A549 (cell line): ENCODE measurements around the gene GABARAP. TPM values are rescaled to one million over a fixed set of nuclear protein-coding genes. Genes with fewer than 3 reads are reported as not detected.
A peak's percentile ranks its signal among the peaks of the same experiment; 100 is the strongest.

Experiments used
- CBX8 ChIP-seq: fragments of 200-600 bp; sonication (generic); IDR thresholded peaks from 2 replicates; pipeline ENCODE4 v1.6.1; 2016
- CEBPB ChIP-seq, 2 experiments: fragments of >200 bp in 1 of 2; sonication (Bioruptor Twin) in 1 of 2; formaldehyde crosslinking in 1 of 2; IDR thresholded peaks; 2 replicates each; pipeline ENCODE4 v1.6.1; 2012 to 2016
- CTCF ChIP-seq: fragments of >200 bp; sonication (Bioruptor Twin); formaldehyde crosslinking; IDR thresholded peaks from 3 replicates; pipeline ENCODE4 v1.5.1; 2016
- E2F6 ChIP-seq: IDR thresholded peaks from 2 replicates; pipeline ENCODE4 v1.6.1; 2012; ENCODE audit warnings: low read depth, borderline replicate concordance
- EP300 ChIP-seq, 2 experiments: fragments of >200 bp; sonication (Bioruptor Twin); formaldehyde crosslinking; IDR thresholded peaks; 2 replicates in 1 of 2; 3 replicates in 1 of 2; pipeline ENCODE4 v1.6.1; 2016 to 2017
- FOSB ChIP-seq: fragments of 250-450 bp; sonication (Bioruptor Pico); IDR thresholded peaks from 2 replicates; pipeline ENCODE4 v1.5.0; 2020; ENCODE audit warnings: mild to moderate bottlenecking, moderate library complexity
- FOXS1 ChIP-seq: fragments of 250-450 bp; sonication (Bioruptor Pico); IDR thresholded peaks from 2 replicates; pipeline ENCODE4 v1.5.0; 2020; ENCODE audit warnings: mild to moderate bottlenecking, moderate library complexity
- GATA3 ChIP-seq: IDR thresholded peaks from 2 replicates; pipeline ENCODE4 v1.6.1; 2012; ENCODE audit warnings: borderline replicate concordance
- HES2 ChIP-seq: fragments of >200 bp; sonication (Bioruptor Twin); formaldehyde crosslinking; IDR thresholded peaks from 2 replicates; pipeline ENCODE4 v1.6.1; 2016
- HEYL ChIP-seq: fragments of 250-450 bp; sonication (Bioruptor Pico); IDR thresholded peaks from 2 replicates; pipeline ENCODE4 v1.8.0; 2021; ENCODE audit warnings: mild to moderate bottlenecking, moderate library complexity
- JUNB ChIP-seq: fragments of >200 bp; sonication (Bioruptor Twin); formaldehyde crosslinking; IDR thresholded peaks from 2 replicates; pipeline ENCODE4 v1.6.1; 2016
- KDM5A ChIP-seq: fragments of 200-600 bp; sonication (generic); IDR thresholded peaks from 2 replicates; pipeline ENCODE4 v1.6.1; 2016; ENCODE audit warnings: antibody characterized with exemption, mild to moderate bottlenecking
- MAX ChIP-seq: IDR thresholded peaks from 2 replicates; pipeline ENCODE4 v1.6.1; 2012
- MAZ ChIP-seq: fragments of 150-350 bp; IDR thresholded peaks from 2 replicates; pipeline ENCODE4 v1.6.1; 2014; ENCODE audit warnings: antibody characterized with exemption, low read depth, low read length, borderline replicate concordance
- NFE2L2 ChIP-seq: fragments of 150-350 bp; conservative IDR thresholded peaks from 2 replicates; pipeline ENCODE4 v1.6.1; 2014; ENCODE audit warnings: low read length
- NPAS2 ChIP-seq: fragments of 250-450 bp; sonication (Bioruptor Pico); IDR thresholded peaks from 2 replicates; pipeline ENCODE4 v1.8.0; 2022; ENCODE audit warnings: mild to moderate bottlenecking, moderate library complexity, borderline replicate concordance
- PHF8 ChIP-seq: fragments of 200-600 bp; sonication (generic); IDR thresholded peaks from 2 replicates; pipeline ENCODE4 v1.6.1; 2016; ENCODE audit warnings: low read depth, mild to moderate bottlenecking, antibody characterized with exemption, moderate library complexity, borderline replicate concordance
- POLR2AphosphoS2 ChIP-seq: conservative IDR thresholded peaks from 2 replicates; pipeline ENCODE4 v1.6.1; 2012; ENCODE audit warnings: low read length, improper control_type of control experiment, inconsistent platforms
- RCOR1 ChIP-seq: fragments of 150-350 bp; IDR thresholded peaks from 2 replicates; pipeline ENCODE4 v1.6.1; 2014; ENCODE audit warnings: antibody characterized with exemption, low read length, low read depth
- TP53 ChIP-seq: fragments of 250-450 bp; sonication (Bioruptor Pico); IDR thresholded peaks from 2 replicates; pipeline ENCODE4 v1.5.0; 2021; ENCODE audit warnings: mild to moderate bottlenecking, moderate library complexity
- ZSCAN20 ChIP-seq: fragments of 250-450 bp; sonication (Bioruptor Pico); IDR thresholded peaks from 2 replicates; pipeline ENCODE4 v1.8.0; 2022; ENCODE audit warnings: mild to moderate bottlenecking, moderate library complexity
- polyA plus RNA-seq, 4 experiments: library from polyadenylated mRNA; depleted of rRNA in 3 of 4; stranded (reverse); fragments of >200 nt; fragmentation: RNase III in 1 of 4; extraction: RNeasy Plus Mini Kit Qiagen cat#74134 plus additional on column Dnase treatment in 1 of 4; gene quantifications; 2 replicates in 3 of 4; 3 replicates in 1 of 4; pipeline ENCODE4 v1.2.3, GENCODE V29; 2011 to 2017
- TF ChIP-seq, protein P1 (sequence below): fragments of 200-600 bp; sonication (generic); IDR thresholded peaks from 2 replicates; pipeline ENCODE4 v1.6.1; 2016; ENCODE audit warnings: antibody characterized with exemption, mild to moderate bottlenecking, moderate library complexity
- TF ChIP-seq, protein P2 (sequence below): fragments of 450-650 bp; IDR thresholded peaks from 2 replicates; pipeline ENCODE4 v1.6.1; 2014; ENCODE audit warnings: antibody characterized with exemption
- TF ChIP-seq, protein P3 (sequence below): fragments of >200 bp; sonication (Bioruptor Twin); formaldehyde crosslinking; IDR thresholded peaks from 3 replicates; pipeline ENCODE4 v1.6.1; 2016
- TF ChIP-seq, protein P4 (sequence below): fragments of 250-450 bp; sonication (Bioruptor Pico); IDR thresholded peaks from 2 replicates; pipeline ENCODE4 v1.5.0; 2021; ENCODE audit warnings: mild to moderate bottlenecking, moderate library complexity, borderline replicate concordance
- TF ChIP-seq, protein P5 (sequence below): fragments of 250-450 bp; sonication (Bioruptor Pico); IDR thresholded peaks from 2 replicates; pipeline ENCODE4 v1.5.0; 2020; ENCODE audit warnings: low read depth, mild to moderate bottlenecking, moderate library complexity

Gene GABARAP
- polyA plus RNA-seq, 2 of the 4 experiments (the other 2 are of a cell fraction), result 399 to 504 TPM

DNA sequence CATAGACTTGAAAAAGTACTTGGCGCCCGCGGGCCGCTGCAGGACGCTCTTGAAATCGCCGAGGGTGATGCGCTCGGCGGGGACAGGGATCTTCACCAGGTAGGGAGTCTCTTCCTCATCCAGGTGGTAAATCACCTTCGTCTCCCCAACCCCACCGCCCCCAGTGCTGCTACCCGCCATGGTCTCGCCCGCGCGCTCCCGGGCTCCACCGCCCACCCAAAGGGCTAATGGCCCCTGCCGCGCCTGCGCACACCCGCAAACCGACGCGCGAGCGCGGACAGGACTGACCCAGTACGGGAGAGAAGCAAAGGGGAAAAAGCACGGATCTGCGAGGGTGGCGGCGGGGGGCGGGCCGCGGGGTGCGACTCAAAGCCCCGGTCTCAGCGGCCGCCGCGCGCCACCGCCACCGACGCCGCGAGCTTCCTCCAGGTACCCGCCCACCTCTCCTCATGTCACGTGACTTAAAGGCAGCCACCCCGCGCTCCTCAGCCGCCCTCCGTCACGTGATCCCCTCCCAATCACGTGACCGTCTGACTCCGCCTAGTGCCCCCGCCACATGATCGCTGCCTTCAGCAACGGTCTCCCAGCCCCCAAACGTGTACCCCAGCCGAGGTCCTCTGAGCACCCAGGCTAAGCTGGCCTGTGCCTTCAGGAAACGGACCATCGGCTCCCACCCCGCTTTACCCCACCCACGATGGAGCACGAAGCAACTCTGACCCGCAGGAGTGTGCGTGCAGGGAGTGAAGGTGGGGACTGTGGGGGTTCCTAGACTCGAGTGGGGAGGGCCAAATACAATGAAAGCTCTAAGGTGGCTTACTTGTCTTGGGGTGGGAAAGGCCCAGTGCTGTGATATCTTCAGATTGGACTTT lies 7.9 kb downstream of the GABARAP start, which contains the start of gene DVL2 (continued):
- TF ChIP-seq FOSB (CRISPR knock-in tag), result no peak
- TF ChIP-seq, protein P1, sequence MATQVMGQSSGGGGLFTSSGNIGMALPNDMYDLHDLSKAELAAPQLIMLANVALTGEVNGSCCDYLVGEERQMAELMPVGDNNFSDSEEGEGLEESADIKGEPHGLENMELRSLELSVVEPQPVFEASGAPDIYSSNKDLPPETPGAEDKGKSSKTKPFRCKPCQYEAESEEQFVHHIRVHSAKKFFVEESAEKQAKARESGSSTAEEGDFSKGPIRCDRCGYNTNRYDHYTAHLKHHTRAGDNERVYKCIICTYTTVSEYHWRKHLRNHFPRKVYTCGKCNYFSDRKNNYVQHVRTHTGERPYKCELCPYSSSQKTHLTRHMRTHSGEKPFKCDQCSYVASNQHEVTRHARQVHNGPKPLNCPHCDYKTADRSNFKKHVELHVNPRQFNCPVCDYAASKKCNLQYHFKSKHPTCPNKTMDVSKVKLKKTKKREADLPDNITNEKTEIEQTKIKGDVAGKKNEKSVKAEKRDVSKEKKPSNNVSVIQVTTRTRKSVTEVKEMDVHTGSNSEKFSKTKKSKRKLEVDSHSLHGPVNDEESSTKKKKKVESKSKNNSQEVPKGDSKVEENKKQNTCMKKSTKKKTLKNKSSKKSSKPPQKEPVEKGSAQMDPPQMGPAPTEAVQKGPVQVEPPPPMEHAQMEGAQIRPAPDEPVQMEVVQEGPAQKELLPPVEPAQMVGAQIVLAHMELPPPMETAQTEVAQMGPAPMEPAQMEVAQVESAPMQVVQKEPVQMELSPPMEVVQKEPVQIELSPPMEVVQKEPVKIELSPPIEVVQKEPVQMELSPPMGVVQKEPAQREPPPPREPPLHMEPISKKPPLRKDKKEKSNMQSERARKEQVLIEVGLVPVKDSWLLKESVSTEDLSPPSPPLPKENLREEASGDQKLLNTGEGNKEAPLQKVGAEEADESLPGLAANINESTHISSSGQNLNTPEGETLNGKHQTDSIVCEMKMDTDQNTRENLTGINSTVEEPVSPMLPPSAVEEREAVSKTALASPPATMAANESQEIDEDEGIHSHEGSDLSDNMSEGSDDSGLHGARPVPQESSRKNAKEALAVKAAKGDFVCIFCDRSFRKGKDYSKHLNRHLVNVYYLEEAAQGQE, result peak; percentile 47; the same call in 1 of the 2 replicates
- TF ChIP-seq, protein P2, sequence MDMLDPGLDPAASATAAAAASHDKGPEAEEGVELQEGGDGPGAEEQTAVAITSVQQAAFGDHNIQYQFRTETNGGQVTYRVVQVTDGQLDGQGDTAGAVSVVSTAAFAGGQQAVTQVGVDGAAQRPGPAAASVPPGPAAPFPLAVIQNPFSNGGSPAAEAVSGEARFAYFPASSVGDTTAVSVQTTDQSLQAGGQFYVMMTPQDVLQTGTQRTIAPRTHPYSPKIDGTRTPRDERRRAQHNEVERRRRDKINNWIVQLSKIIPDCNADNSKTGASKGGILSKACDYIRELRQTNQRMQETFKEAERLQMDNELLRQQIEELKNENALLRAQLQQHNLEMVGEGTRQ, result peak; percentile 100
- no peak for TF ChIP-seq CTCF
- TF ChIP-seq HES2, result no peak
- peak; percentile 90 for TF ChIP-seq POLR2AphosphoS2
- TF ChIP-seq, protein P3, sequence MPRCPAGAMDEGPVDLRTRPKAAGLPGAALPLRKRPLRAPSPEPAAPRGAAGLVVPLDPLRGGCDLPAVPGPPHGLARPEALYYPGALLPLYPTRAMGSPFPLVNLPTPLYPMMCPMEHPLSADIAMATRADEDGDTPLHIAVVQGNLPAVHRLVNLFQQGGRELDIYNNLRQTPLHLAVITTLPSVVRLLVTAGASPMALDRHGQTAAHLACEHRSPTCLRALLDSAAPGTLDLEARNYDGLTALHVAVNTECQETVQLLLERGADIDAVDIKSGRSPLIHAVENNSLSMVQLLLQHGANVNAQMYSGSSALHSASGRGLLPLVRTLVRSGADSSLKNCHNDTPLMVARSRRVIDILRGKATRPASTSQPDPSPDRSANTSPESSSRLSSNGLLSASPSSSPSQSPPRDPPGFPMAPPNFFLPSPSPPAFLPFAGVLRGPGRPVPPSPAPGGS, result peak; percentile 96; the same call in 2 of the 3 replicates
- 0 out of 5 replicates have a peak, but pooled peaks of 1 of the 2 experiments have one; percentile 24 for TF ChIP-seq EP300 (IDR thresholded peaks at IDR 0.05)
- TF ChIP-seq NFE2L2, result no peak
- peak; percentile 79; the same call in 1 of the 2 replicates for TF ChIP-seq E2F6
- TF ChIP-seq RCOR1, result no peak
- TF ChIP-seq PHF8, result peak; percentile 73; the same call in 1 of the 2 replicates
- peak; percentile 97 for TF ChIP-seq MAX
- 0 out of 2 replicates have a peak, but pooled peaks have one; percentile 63 for TF ChIP-seq MAZ
- TF ChIP-seq FOXS1, result peak; percentile 78
- no peak for TF ChIP-seq CBX8
- TF ChIP-seq KDM5A, result peak; percentile 87
- TF ChIP-seq, protein P4, sequence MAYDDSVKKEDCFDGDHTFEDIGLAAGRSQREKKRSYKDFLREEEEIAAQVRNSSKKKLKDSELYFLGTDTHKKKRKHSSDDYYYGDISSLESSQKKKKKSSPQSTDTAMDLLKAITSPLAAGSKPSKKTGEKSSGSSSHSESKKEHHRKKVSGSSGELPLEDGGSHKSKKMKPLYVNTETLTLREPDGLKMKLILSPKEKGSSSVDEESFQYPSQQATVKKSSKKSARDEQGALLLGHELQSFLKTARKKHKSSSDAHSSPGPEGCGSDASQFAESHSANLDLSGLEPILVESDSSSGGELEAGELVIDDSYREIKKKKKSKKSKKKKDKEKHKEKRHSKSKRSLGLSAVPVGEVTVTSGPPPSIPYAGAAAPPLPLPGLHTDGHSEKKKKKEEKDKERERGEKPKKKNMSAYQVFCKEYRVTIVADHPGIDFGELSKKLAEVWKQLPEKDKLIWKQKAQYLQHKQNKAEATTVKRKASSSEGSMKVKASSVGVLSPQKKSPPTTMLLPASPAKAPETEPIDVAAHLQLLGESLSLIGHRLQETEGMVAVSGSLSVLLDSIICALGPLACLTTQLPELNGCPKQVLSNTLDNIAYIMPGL (CRISPR knock-in tag), result peak; percentile 87; the same call in 1 of the 2 replicates
- TF ChIP-seq NPAS2, result peak; percentile 96
- TF ChIP-seq TP53 (CRISPR knock-in tag), result peak; percentile 95
- TF ChIP-seq, protein P5, sequence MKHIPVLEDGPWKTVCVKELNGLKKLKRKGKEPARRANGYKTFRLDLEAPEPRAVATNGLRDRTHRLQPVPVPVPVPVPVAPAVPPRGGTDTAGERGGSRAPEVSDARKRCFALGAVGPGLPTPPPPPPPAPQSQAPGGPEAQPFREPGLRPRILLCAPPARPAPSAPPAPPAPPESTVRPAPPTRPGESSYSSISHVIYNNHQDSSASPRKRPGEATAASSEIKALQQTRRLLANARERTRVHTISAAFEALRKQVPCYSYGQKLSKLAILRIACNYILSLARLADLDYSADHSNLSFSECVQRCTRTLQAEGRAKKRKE, result peak; percentile 84; the same call in 1 of the 2 replicates
- peak; percentile 88 for TF ChIP-seq ZSCAN20
- peak; percentile 83; the same call in 1 of the 2 replicates for TF ChIP-seq HEYL
- TF ChIP-seq CEBPB (IDR thresholded peaks at IDR 0.05), result no peak
- TF ChIP-seq GATA3, result peak; percentile 76
- no peak for TF ChIP-seq JUNB
